ENCODE measurements around the gene LLGL2. TPM values are rescaled to one million over a fixed set of nuclear protein-coding genes. Genes with fewer than 3 reads are reported as not detected.

The LLGL2 gene
- total RNA-seq, 1 donor from 2014 or later = 3.6 TPM

GRCh38 chr17:75616521-75617122, 91.1 kb downstream of the LLGL2 start:
- DNase-seq (no peak), ATAC-seq (ENCODE audit: poor library complexity) (no peak)
- intact Hi-C loops (cut with DNase I) = no loop called here

GRCh38 chr17:75617218-75617617, 91.7 kb downstream of the LLGL2 start:
- ATAC-seq (ENCODE audit: poor library complexity) (no peak), DNase-seq (no peak)
- intact Hi-C loops (cut with DNase I) = no loop called here

GRCh38 chr17:75617675-75618074, 92.2 kb downstream of the LLGL2 start:
- no peak for ATAC-seq (ENCODE audit: poor library complexity)
- intact Hi-C loops (cut with DNase I) = no loop called here
- DNase-seq = no peak

GRCh38 chr17:75619506-75620431, 94.3 kb downstream of the LLGL2 start:
- ATAC-seq (ENCODE audit: poor library complexity) (no peak), DNase-seq (no peak)
- intact Hi-C loops (cut with DNase I) = no loop called here

- DNase-seq = no peak
These were observed 96.0 kb downstream of the LLGL2 start for GRCh38 chr17:75621489-75621888.

GRCh38 chr17:75622076-75622475, 96.6 kb downstream of the LLGL2 start:
- no peak for ATAC-seq (ENCODE audit: poor library complexity)
- intact Hi-C loops (cut with DNase I) = no loop called here
- DNase-seq = no peak

More at GRCh38 chr17:75621489-75621888, 96.0 kb downstream of the LLGL2 start:
- ATAC-seq (ENCODE audit: poor library complexity) = no peak
- intact Hi-C loops (cut with DNase I) = no loop called here

GRCh38 chr17:75622771-75623273, 97.3 kb downstream of the LLGL2 start:
- intact Hi-C loops (cut with DNase I) = no loop called here
- no peak for ATAC-seq (ENCODE audit: poor library complexity)

GRCh38 chr17:75623386-75623785, 97.9 kb downstream of the LLGL2 start:
- intact Hi-C loops (cut with DNase I) = no loop called here
- ATAC-seq (ENCODE audit: poor library complexity) = no peak
- no peak for DNase-seq

More at GRCh38 chr17:75622771-75623273, 97.3 kb downstream of the LLGL2 start:
- DNase-seq = no peak

GRCh38 chr17:75624021-75624420, 98.5 kb downstream of the LLGL2 start:
- ATAC-seq (ENCODE audit: poor library complexity) (no peak), DNase-seq (no peak)
- intact Hi-C loops (cut with DNase I) = no loop called here

Small RNA genes lying within 50 kb of the gene (microRNA-seq; reads per million reads assigned to microRNA genes)
- gene MIR6785 = not detected

Other genes with a start within 250 kb of the LLGL2 start
- gene SLC25A19, start 236.3 kb upstream of the LLGL2 start, total RNA-seq = 12.5 TPM
- 53.1 TPM for gene GRB2, start 120.0 kb upstream of the LLGL2 start, total RNA-seq
- gene TMEM94, start 69.1 kb upstream of the LLGL2 start, total RNA-seq = 38.0 TPM
- 33.3 TPM for gene CASKIN2, start 10.2 kb upstream of the LLGL2 start, total RNA-seq
- gene TSEN54, start 9.2 kb upstream of the LLGL2 start, total RNA-seq = 5.6 TPM
- 37.1 TPM for gene MYO15B, start 62.1 kb downstream of the LLGL2 start, total RNA-seq
- 12.5 TPM for gene SMIM5, start 107.7 kb downstream of the LLGL2 start, total RNA-seq
- gene RECQL5, start 141.5 kb downstream of the LLGL2 start, total RNA-seq = 14.1 TPM
- gene SAP30BP, start 141.6 kb downstream of the LLGL2 start, total RNA-seq = 40.0 TPM
- gene ITGB4, start 195.8 kb downstream of the LLGL2 start, total RNA-seq = 9.4 TPM
- gene GALK1, start 239.5 kb downstream of the LLGL2 start, total RNA-seq = 23.3 TPM

Measured in Right ventricle myocardium superior (tissue), 1 donor.